ENCODE results near the gene RSBN1L. TPM values are rescaled to one million over a fixed set of nuclear protein-coding genes. Genes with fewer than 3 reads are reported as not detected.

The RSBN1L gene
- total RNA-seq, 1 experiment from 2014 or later, result 12.2 TPM

- no peak for DNase-seq (ENCODE audit: low read depth)
Measured at GRCh38 chr7:77806425-77806824, 110.2 kb downstream of the RSBN1L start.

- DNase-seq (ENCODE audit: low read depth), result no peak
Measured at GRCh38 chr7:77808517-77808916, 112.3 kb downstream of the RSBN1L start.

- DNase-seq (ENCODE audit: low read depth), result no peak
Measured at GRCh38 chr7:77811516-77812289, 115.4 kb downstream of the RSBN1L start.

- no peak for DNase-seq (ENCODE audit: low read depth)
Measured at GRCh38 chr7:77812290-77812685, 116.0 kb downstream of the RSBN1L start.

- DNase-seq (ENCODE audit: low read depth), result no peak
Measured at GRCh38 chr7:77813180-77813579, 116.9 kb downstream of the RSBN1L start.

GRCh38 chr7:77819021-77819420, 122.8 kb downstream of the RSBN1L start:
- no peak for DNase-seq (ENCODE audit: low read depth)

GRCh38 chr7:77820967-77821366, 124.7 kb downstream of the RSBN1L start:
- DNase-seq (ENCODE audit: low read depth), result no peak

GRCh38 chr7:77822269-77822668, 126.0 kb downstream of the RSBN1L start:
- DNase-seq (ENCODE audit: low read depth), result no peak

GRCh38 chr7:77823787-77824186, 127.5 kb downstream of the RSBN1L start:
- DNase-seq (ENCODE audit: low read depth), result no peak

GRCh38 chr7:77824636-77825035, 128.4 kb downstream of the RSBN1L start:
- no peak for DNase-seq (ENCODE audit: low read depth)

- no peak for DNase-seq (ENCODE audit: low read depth)
Measured at GRCh38 chr7:77825131-77825530, 128.9 kb downstream of the RSBN1L start.

- no peak for DNase-seq (ENCODE audit: low read depth)
Measured at GRCh38 chr7:77826300-77826699, 130.0 kb downstream of the RSBN1L start.

GRCh38 chr7:77827999-77828398, 131.7 kb downstream of the RSBN1L start:
- DNase-seq (ENCODE audit: low read depth), result no peak

- DNase-seq (ENCODE audit: low read depth), result no peak
Measured at GRCh38 chr7:77830649-77831355, 134.5 kb downstream of the RSBN1L start.

GRCh38 chr7:77831481-77831880, 135.2 kb downstream of the RSBN1L start:
- no peak for DNase-seq (ENCODE audit: low read depth)

- no peak for DNase-seq (ENCODE audit: low read depth)
Measured at GRCh38 chr7:77831953-77832352, 135.7 kb downstream of the RSBN1L start.

Other genes with a start within 250 kb of the RSBN1L start
- gene PTPN12, start 159.2 kb upstream of the RSBN1L start, total RNA-seq (2014; rRNA removed; shearing (Covaris generic)), result 16.2 and 24.7 TPM in 2 replicates
- 13.3 and 16.3 TPM in 2 replicates for gene TMEM60, start 102.0 kb downstream of the RSBN1L start, total RNA-seq (2014; rRNA removed; shearing (Covaris generic))
- gene PHTF2, start 102.3 kb downstream of the RSBN1L start, total RNA-seq (2014; rRNA removed; shearing (Covaris generic)), result 26.9 and 77.6 TPM in 2 replicates

Measured in Daoy (cell line).